Activated gamma-delta T cell treated with anti-CD3 and anti-CD28 coated beads, Interleukin-2, amount 50 U/mL, for 16 hours (primary cell): ENCODE data around the gene ZNF239.
"Not testable (repeated sequence)": the region's sequence is repeated elsewhere in the genome, so short reads cannot be mapped to it uniquely, and the experiment has no call there.

Source experiments
- DNase-seq: peaks from one replicate; pipeline ENCODE4 v3.0.0-alpha.2; 2020; ENCODE audit warnings: low read depth

ZNF239 gene

GRCh38 chr10:43576580-43576979 lies 2.2 kb upstream of the ZNF239 start:
- DNase-seq, result no peak

- DNase-seq, result no peak
Observed at GRCh38 chr10:43576062-43576461, 1.6 kb upstream of the ZNF239 start.

- no peak for DNase-seq
Observed at GRCh38 chr10:43574906-43575305, 490 bp upstream of the ZNF239 start.

GRCh38 chr10:43573250-43574000 lies 991 bp downstream of the ZNF239 start:
- DNase-seq, result no peak

DNA sequence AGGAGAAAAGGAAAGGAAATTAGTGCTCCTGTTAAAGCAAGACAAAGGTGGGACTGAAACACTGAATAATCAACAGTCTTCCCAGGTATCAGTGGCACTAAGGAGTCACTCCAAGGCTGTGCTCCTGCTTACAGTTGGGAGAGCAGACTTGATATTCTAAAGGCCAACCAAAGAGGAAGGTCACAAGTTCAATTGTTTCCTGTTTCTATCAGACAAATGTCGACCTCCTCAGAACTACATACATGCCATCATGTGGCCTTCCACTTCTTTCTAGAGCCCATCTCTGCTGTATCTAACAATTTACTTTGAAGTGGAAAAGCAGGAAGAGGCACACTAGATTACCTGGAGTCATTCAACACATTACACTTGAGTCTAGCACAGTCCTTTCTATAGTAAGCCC lies 3.4 kb downstream of the ZNF239 start:
- no peak for DNase-seq

DNA sequence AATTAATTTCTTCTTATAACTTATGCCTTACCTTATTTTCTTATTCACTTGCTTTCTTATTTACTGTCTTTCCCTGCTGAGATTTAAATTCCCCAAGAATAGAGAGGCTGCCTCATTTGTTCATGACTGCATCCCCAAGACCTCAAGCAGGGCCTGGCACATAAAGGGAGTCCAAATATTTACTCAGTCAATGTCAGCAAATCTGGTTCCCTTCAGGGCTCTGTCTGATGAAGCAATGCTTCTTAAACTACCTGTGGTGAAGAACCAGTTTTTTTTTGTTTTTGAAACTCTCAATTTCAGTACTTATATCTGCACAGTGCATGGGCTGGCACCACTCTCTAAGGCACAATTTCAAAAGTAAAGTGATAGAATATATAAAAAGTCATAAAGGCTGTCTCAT lies 4.7 kb downstream of the ZNF239 start:
- DNase-seq, result no peak

GRCh38 chr10:43557214-43557613 lies 17.2 kb downstream of the ZNF239 start:
- no peak for DNase-seq

GRCh38 chr10:43543746-43544145 lies 30.7 kb downstream of the ZNF239 start:
- DNase-seq, result not testable (repeated sequence)

- no peak for DNase-seq
Observed at GRCh38 chr10:43524434-43525247, 49.8 kb downstream of the ZNF239 start.
